Right lobe of liver (tissue), 4 donors: ENCODE measurements around the gene WDR13.

ENCODE experiments used
- POLR2A ChIP-seq: fragments of 450-650 bp; IDR thresholded peaks from one replicate; pipeline ENCODE4 v1.6.1; 2017; ENCODE audit warnings: antibody characterized with exemption, mild to moderate bottlenecking
- TF ChIP-seq, protein P1 (sequence below), 4 donors: fragments of 200-600 bp in 3 of 4; fragments of 450-650 bp in 1 of 4; IDR thresholded peaks; one replicate each; pipeline versions ENCODE4 v1.5.1 to v1.8.0; 2016 to 2022; ENCODE audit warnings: antibody characterized with exemption in 4 of 4, mild to moderate bottlenecking in 2 of 4
- donor health status: DM: no; HTN: no; CAD: no.
- donor health status: DM: no; HTN: no; CAD: no.
- donor health status: DM: no; HTN: yes; CAD: no.

DNA sequence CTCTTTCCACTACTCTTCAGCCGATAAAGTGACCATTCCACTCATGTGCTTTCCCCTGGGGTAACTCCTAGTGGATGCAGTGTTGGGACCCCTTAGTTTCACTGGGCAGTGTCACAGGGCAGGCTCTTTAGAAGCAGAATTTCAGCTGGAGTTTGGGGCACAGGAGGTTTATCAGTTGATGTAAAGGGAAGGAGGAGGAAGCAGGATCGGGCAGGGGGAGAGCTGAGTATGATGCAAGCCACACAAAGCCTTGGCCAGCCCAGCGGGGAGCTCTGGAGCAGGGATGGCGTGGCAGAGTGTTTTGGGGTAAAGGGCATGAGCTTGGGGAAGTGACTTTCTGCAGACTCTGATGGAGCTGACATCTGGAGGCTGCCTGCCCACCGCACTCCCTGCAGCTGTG is 19.3 kb downstream of the WDR13 start:
- TF ChIP-seq, protein P1, sequence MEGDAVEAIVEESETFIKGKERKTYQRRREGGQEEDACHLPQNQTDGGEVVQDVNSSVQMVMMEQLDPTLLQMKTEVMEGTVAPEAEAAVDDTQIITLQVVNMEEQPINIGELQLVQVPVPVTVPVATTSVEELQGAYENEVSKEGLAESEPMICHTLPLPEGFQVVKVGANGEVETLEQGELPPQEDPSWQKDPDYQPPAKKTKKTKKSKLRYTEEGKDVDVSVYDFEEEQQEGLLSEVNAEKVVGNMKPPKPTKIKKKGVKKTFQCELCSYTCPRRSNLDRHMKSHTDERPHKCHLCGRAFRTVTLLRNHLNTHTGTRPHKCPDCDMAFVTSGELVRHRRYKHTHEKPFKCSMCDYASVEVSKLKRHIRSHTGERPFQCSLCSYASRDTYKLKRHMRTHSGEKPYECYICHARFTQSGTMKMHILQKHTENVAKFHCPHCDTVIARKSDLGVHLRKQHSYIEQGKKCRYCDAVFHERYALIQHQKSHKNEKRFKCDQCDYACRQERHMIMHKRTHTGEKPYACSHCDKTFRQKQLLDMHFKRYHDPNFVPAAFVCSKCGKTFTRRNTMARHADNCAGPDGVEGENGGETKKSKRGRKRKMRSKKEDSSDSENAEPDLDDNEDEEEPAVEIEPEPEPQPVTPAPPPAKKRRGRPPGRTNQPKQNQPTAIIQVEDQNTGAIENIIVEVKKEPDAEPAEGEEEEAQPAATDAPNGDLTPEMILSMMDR (IDR thresholded peaks at IDR 0.05): no peak
- TF ChIP-seq POLR2A: no peak
